Measurements from ENCODE around the gene DDX10. TPM values are rescaled to one million over a fixed set of nuclear protein-coding genes. Genes with fewer than 3 reads are reported as not detected.

The DDX10 gene
- total RNA-seq, 1 experiment from 2014 or later: 48.3 TPM

DNA sequence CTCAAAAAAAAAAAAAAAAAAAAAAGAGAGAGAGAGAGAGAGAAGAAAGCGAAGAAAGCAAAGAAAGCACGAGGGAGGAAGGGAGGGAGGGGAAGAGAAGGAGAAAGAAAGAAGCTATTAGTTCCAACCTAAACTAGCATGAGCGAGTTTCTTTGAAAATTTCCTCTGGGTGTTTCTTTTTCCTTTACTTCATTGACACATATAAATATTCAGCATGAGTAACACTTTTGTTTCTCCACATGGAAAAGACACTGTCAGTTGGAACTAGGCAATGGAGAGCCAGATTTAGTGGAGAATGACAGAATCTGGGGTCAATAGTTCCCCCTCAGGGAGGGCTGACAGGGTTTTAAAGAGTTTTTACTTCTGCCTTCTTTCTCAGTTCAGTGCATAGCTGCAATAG, 257.4 kb downstream of the DDX10 start:
- no peak overlapping the region for H2BK15ac ChIP-seq (ENCODE audit: low read depth, low read length)
- H4K91ac ChIP-seq (ENCODE audit: insufficient read length, low read depth, low read length): no peak overlapping the region
- no peak overlapping the region for H2AK5ac ChIP-seq (ENCODE audit: insufficient read length, low read length)
- H3K23me2 ChIP-seq (ENCODE audit: insufficient read length, low read depth, low read length, poor library complexity, severe bottlenecking): no peaks in the 10 kb centered on the region
- no peak overlapping the region for H3K27ac ChIP-seq (ENCODE audit: insufficient read length, low read depth, low read length)
- no peaks in the 10 kb centered on the region for H4K20me1 ChIP-seq (ENCODE audit: control insufficient read depth, insufficient read depth, insufficient read length)
- TF ChIP-seq CTCF (conservative IDR thresholded peaks at IDR 0.05): no peak
- no peak overlapping the region for H2BK5ac ChIP-seq (ENCODE audit: insufficient read length, low read length)
- no peaks in the 10 kb centered on the region for H3K79me1 ChIP-seq (ENCODE audit: insufficient read depth, low read depth, low read length, poor library complexity, severe bottlenecking)
- no peak overlapping the region for H2BK120ac ChIP-seq (ENCODE audit: low read depth, low read length, poor library complexity, severe bottlenecking)
- H4K5ac ChIP-seq (ENCODE audit: insufficient read length, low read depth, low read length): no peak overlapping the region
- no peak overlapping the region for H3K23ac ChIP-seq (ENCODE audit: insufficient read length, low read depth, low read length)
- Mint-ChIP-seq H3K36me3 (ENCODE audit: insufficient read depth in 1 of 3, low read depth in 3 of 3) (peaks cover 0 to 3% (median 0%) of the 10 kb centered on the region in 3 experiments; a peak in 1 of 7 replicates), H3K4me3 (no peak overlapping the region), H3K27me3 (ENCODE audit: low read depth) (no peaks in the 10 kb centered on the region), H3K4me1 (peaks cover 10 to 13% of the 10 kb centered on the region in 2 experiments), H3K9me3 (no peaks in the 10 kb centered on the region), H3K27ac (no peak overlapping the region)
- H4K8ac ChIP-seq (replicated peaks; ENCODE audit: insufficient read length, low read depth, low read length): no peak overlapping the region
- no peaks in the 10 kb centered on the region for H3K9me3 ChIP-seq (ENCODE audit: control insufficient read depth, low read depth, low read length)
- WGBS (ENCODE audit: extremely low coverage, insufficient read length, low lambda C conversion rate): no CpG with 5 or more reads among the region's 3 CpGs
- DNase-seq: no peak
- H3K18ac ChIP-seq (ENCODE audit: insufficient read length, low read depth, low read length): no peak overlapping the region
- H2BK12ac ChIP-seq (ENCODE audit: insufficient read length, low read depth, low read length): no peak overlapping the region
- no peaks in the 10 kb centered on the region for H3K79me2 ChIP-seq (ENCODE audit: insufficient read depth, low read length)
- H3K56ac ChIP-seq (ENCODE audit: insufficient read length, low read depth, low read length): no peak overlapping the region
- no peak overlapping the region for H3K4me2 ChIP-seq (ENCODE audit: insufficient read depth, insufficient read length, low read length)
- H3K14ac ChIP-seq (ENCODE audit: insufficient read depth, low read length): no peak overlapping the region
- no peak overlapping the region for H3K4ac ChIP-seq (ENCODE audit: low read depth, low read length)
- no peak overlapping the region for H2BK20ac ChIP-seq (ENCODE audit: low read depth, low read length, poor library complexity, severe bottlenecking)
- H3K27me3 ChIP-seq (ENCODE audit: insufficient read depth, low read length): no peaks in the 10 kb centered on the region
- H3T11ph ChIP-seq (ENCODE audit: low read length): no peak overlapping the region
- H3K4me1 ChIP-seq (ENCODE audit: insufficient read depth, low read length): no peaks in the 10 kb centered on the region
- H2AFZ ChIP-seq (ENCODE audit: low read length): no peak overlapping the region
- H3K9ac ChIP-seq (ENCODE audit: extremely low read depth, insufficient read length, low read length): no peak overlapping the region
